ENCODE measurements around the gene AGTR2. TPM values are rescaled to one million over a fixed set of nuclear protein-coding genes. Genes with fewer than 3 reads are reported as not detected.
"Not testable (repeated sequence)": the region's sequence is repeated elsewhere in the genome, so short reads cannot be mapped to it uniquely, and the experiment has no call there.

AGTR2 gene
- not detected in 2 replicates for total RNA-seq (2014; rRNA removed; shearing (Covaris generic); ENCODE audit: low replicate concordance)

- DNase-seq (ENCODE audit: low read depth), result no peak
- in situ Hi-C loops (cut with HindIII; ENCODE audit: low pct_unique_long_range_greater_than_20kb, low sequenced_read_pairs), result no loop called here
Measured at GRCh38 chrX:116170511-116170910, at the start of gene AGTR2. Gene AGTR2, plus strand, starts transcription at chrX:116170744. Its CDS starts 1,537 bp downstream, at chrX:116172281.

- in situ Hi-C loops (cut with HindIII; ENCODE audit: low pct_unique_long_range_greater_than_20kb, low sequenced_read_pairs), result no loop called here
Measured at GRCh38 chrX:116135277-116135676, 35.3 kb upstream of the AGTR2 start.

GRCh38 chrX:116141270-116141669, 29.3 kb upstream of the AGTR2 start:
- in situ Hi-C loops (cut with HindIII; ENCODE audit: low pct_unique_long_range_greater_than_20kb, low sequenced_read_pairs), result not testable (repeated sequence)

More at GRCh38 chrX:116135277-116135676, 35.3 kb upstream of the AGTR2 start:
- DNase-seq (ENCODE audit: low read depth), result no peak

GRCh38 chrX:116142976-116143375, 27.6 kb upstream of the AGTR2 start:
- no peak for DNase-seq (ENCODE audit: low read depth)
- in situ Hi-C loops (cut with HindIII; ENCODE audit: low pct_unique_long_range_greater_than_20kb, low sequenced_read_pairs), result no loop called here

More at GRCh38 chrX:116141270-116141669, 29.3 kb upstream of the AGTR2 start:
- DNase-seq (ENCODE audit: low read depth), result not testable (repeated sequence)

GRCh38 chrX:116172976-116173375, 2.4 kb downstream of the AGTR2 start:
- in situ Hi-C loops (cut with HindIII; ENCODE audit: low pct_unique_long_range_greater_than_20kb, low sequenced_read_pairs), result no loop called here

GRCh38 chrX:116181300-116181699, 10.8 kb downstream of the AGTR2 start:
- DNase-seq (ENCODE audit: low read depth), result no peak
- in situ Hi-C loops (cut with HindIII; ENCODE audit: low pct_unique_long_range_greater_than_20kb, low sequenced_read_pairs), result no loop called here

More at GRCh38 chrX:116172976-116173375, 2.4 kb downstream of the AGTR2 start:
- no peak for DNase-seq (ENCODE audit: low read depth)

GRCh38 chrX:116185163-116185562, 14.6 kb downstream of the AGTR2 start:
- no peak for DNase-seq (ENCODE audit: low read depth)
- in situ Hi-C loops (cut with HindIII; ENCODE audit: low pct_unique_long_range_greater_than_20kb, low sequenced_read_pairs), result no loop called here

- in situ Hi-C loops (cut with HindIII; ENCODE audit: low pct_unique_long_range_greater_than_20kb, low sequenced_read_pairs), result no loop called here
- DNase-seq (ENCODE audit: low read depth), result no peak
Measured at GRCh38 chrX:116194649-116195048, 24.1 kb downstream of the AGTR2 start.

- in situ Hi-C loops (cut with HindIII; ENCODE audit: low pct_unique_long_range_greater_than_20kb, low sequenced_read_pairs), result no loop called here
- DNase-seq (ENCODE audit: low read depth), result no peak
Measured at GRCh38 chrX:116198235-116198634, 27.7 kb downstream of the AGTR2 start.

GRCh38 chrX:116198810-116199209, 28.3 kb downstream of the AGTR2 start:
- in situ Hi-C loops (cut with HindIII; ENCODE audit: low pct_unique_long_range_greater_than_20kb, low sequenced_read_pairs), result no loop called here
- no peak for DNase-seq (ENCODE audit: low read depth)

- in situ Hi-C loops (cut with HindIII; ENCODE audit: low pct_unique_long_range_greater_than_20kb, low sequenced_read_pairs), result no loop called here
- peak; percentile 10 for DNase-seq (ENCODE audit: low read depth)
Measured at GRCh38 chrX:116204932-116205331, 34.4 kb downstream of the AGTR2 start.

GRCh38 chrX:116213262-116213661, 42.7 kb downstream of the AGTR2 start:
- in situ Hi-C loops (cut with HindIII; ENCODE audit: low pct_unique_long_range_greater_than_20kb, low sequenced_read_pairs), result no loop called here
- no peak for DNase-seq (ENCODE audit: low read depth)

GRCh38 chrX:116217080-116217479, 46.5 kb downstream of the AGTR2 start:
- in situ Hi-C loops (cut with HindIII; ENCODE audit: low pct_unique_long_range_greater_than_20kb, low sequenced_read_pairs), result not testable (repeated sequence)

More at GRCh38 chrX:116217080-116217479, 46.5 kb downstream of the AGTR2 start:
- DNase-seq (ENCODE audit: low read depth), result not testable (repeated sequence)
